GM12891 (cell line): Measurements from ENCODE around the gene C20orf144.

Source experiments
- PAX5 ChIP-seq: IDR thresholded peaks from 2 replicates; pipeline ENCODE4 v1.6.1; 2011; ENCODE audit warnings: low read length, moderate library complexity, mild to moderate bottlenecking; ENCODE audit not compliant: insufficient read depth, severe bottlenecking
- POLR2A ChIP-seq: IDR thresholded peaks from 2 replicates; pipeline ENCODE4 v1.6.1; 2011; ENCODE audit warnings: low read depth, low read length, control low read depth
- POLR2AphosphoS5 ChIP-seq: IDR thresholded peaks from 2 replicates; pipeline ENCODE4 v1.6.1; 2011; ENCODE audit warnings: low read depth, low read length, control low read depth
- POU2F2 ChIP-seq: IDR thresholded peaks from 2 replicates; pipeline ENCODE4 v1.6.1; 2011; ENCODE audit warnings: low read depth, mild to moderate bottlenecking, control low read depth, low read length, moderate library complexity
- SPI1 ChIP-seq: IDR thresholded peaks from 2 replicates; pipeline ENCODE4 v1.6.1; 2011; ENCODE audit warnings: low read depth, low read length, control low read depth
- TAF1 ChIP-seq: IDR thresholded peaks from 2 replicates; pipeline ENCODE4 v1.6.1; 2011; ENCODE audit warnings: low read depth, low read length, control low read depth

- TF ChIP-seq TAF1, result no peak
- TF ChIP-seq POLR2AphosphoS5, result no peak
- TF ChIP-seq POLR2A, result no peak
- no peak for TF ChIP-seq POU2F2
- TF ChIP-seq SPI1, result no peak
- no peak for TF ChIP-seq PAX5
Observed at GRCh38 chr20:33667676-33668465, 5.7 kb downstream of the C20orf144 start.
